ENCODE measurements around the gene CUEDC2.

The CUEDC2 gene

DNA sequence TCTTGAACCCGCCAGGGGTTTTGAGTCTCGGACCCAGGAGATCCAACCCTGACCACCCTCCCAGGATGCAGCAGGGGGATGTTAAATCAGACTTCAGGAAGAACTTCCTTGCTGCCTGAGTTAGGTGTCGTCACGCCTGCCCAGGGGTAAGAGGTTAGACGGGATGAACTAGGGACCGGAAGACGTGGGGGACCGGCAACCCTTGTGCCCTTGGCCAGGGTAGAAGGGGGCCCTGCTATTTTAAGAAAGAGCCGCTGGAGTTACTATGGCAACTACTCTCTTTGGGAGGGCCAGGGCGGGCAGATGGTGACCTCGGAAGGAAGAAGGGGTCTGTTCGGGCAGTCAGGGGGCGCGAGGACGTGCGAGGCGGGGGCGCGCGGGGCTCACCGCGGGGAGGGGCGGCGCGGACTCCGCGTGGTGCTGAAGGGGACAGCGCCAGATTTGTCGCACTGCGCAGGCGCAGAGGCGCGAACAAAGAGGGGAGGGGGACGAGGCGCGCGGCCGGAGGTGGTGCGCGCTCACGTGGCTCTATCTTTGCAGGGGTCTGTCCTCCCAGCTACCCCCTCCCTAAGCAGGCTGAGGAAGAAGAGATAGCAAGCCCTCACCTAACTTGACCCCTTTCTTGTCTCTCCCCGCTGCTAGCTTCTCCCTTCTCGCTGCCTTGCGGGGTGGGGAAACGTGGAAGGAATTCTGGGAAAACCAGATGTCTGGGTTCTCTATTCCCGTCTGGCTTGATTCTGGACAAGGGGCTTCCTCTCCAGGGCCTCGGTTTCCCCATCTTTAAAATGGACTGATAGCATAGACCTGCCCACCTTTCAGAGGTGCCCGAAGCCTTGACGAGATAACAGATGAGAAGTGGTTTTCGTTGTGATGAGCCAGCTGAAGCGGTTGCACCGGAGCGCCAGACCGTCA is 12.8 kb downstream of the CUEDC2 start:
- peak overlapping the region; percentile 95 for H3K27ac ChIP-seq
- TF ChIP-seq, protein P1, sequence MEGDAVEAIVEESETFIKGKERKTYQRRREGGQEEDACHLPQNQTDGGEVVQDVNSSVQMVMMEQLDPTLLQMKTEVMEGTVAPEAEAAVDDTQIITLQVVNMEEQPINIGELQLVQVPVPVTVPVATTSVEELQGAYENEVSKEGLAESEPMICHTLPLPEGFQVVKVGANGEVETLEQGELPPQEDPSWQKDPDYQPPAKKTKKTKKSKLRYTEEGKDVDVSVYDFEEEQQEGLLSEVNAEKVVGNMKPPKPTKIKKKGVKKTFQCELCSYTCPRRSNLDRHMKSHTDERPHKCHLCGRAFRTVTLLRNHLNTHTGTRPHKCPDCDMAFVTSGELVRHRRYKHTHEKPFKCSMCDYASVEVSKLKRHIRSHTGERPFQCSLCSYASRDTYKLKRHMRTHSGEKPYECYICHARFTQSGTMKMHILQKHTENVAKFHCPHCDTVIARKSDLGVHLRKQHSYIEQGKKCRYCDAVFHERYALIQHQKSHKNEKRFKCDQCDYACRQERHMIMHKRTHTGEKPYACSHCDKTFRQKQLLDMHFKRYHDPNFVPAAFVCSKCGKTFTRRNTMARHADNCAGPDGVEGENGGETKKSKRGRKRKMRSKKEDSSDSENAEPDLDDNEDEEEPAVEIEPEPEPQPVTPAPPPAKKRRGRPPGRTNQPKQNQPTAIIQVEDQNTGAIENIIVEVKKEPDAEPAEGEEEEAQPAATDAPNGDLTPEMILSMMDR (conservative IDR thresholded peaks at IDR 0.05), result no peak

DNA sequence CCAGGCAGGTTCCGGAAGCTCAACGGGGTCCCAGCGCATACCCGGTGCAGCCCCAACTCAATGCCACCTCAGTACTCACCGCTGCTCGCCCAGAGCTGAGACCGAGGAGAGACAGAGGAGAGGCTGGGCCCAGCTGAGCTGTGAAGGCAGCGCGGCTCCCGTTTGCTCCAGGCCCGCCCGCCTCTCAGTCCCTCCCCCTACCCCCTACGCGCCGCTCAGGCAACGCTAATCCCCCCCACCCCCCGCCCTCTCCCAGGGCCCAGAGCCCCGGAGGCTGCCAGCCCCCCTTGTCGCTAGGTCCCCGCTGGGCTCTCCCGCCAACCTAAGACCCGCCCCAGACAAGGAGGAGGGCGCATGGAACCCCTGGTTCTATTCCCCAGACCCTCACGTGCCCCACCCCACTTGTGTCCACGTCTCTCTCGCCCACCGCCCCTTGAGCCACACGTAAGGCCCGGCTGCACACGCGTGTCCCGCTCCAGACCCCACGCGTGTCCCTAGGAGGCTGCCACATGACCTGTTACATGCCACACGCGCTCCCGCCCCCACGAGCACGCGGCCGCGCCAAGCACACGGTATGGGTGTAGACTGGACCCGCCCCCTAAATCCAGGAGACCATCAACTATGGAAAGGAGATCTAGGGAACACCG is 13.6 kb downstream of the CUEDC2 start, which contains the start of gene PSD:
PSD (minus strand) TSS at position 164 of the 647 bp plus-strand sequence. CDS start 1,747 bp downstream, outside the sequence.
- H3K27ac ChIP-seq, result peak within 1 kb of the TSS; percentile 95
- TF ChIP-seq, protein P1 (conservative IDR thresholded peaks at IDR 0.05), result no peak

DNA sequence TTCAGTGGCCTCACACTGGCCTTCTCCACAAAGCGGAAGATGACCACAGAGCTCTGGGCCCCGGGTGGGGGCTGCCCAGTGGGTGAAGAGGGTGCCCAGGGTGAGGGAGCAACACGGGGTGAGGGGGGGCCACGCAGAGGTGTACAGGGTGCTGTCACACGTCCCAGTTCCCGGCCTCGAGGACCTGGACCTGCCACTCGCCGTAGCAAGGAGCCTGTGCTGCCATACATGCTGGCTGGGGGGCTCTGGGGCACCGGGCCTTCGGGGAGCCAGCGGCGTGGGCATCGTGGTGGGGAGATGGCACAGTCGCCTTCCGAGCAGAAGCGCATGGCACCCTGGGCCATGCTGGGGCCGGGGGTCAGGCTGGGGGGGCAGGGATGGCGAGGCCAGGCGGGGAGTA is 15.7 kb downstream of the CUEDC2 start:
- TF ChIP-seq, protein P1 (conservative IDR thresholded peaks at IDR 0.05), result no peak
- H3K27ac ChIP-seq, result no peak overlapping the region

DNA sequence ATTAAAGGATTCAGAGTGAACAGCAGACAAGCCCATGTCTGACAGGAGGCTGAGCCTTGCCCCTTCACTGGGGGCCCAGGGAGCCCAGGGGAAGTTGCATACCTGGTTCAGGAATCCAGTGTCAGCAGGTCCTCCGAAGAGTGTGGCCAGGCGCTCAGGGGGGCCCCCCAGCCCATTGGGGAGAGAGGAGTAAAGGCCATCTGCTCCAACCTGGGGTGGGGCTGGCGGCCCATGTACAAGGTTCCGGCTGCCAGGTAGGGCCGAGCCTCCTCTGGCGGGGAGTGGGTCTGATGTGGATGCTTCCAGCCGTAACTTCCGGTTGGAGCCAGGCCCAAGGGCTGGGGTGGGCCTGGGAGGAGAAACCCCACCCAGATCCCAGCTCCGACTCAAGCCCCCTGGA is 16.1 kb downstream of the CUEDC2 start:
- TF ChIP-seq, protein P1 (conservative IDR thresholded peaks at IDR 0.05), result no peak
- no peak overlapping the region for H3K27ac ChIP-seq

DNA sequence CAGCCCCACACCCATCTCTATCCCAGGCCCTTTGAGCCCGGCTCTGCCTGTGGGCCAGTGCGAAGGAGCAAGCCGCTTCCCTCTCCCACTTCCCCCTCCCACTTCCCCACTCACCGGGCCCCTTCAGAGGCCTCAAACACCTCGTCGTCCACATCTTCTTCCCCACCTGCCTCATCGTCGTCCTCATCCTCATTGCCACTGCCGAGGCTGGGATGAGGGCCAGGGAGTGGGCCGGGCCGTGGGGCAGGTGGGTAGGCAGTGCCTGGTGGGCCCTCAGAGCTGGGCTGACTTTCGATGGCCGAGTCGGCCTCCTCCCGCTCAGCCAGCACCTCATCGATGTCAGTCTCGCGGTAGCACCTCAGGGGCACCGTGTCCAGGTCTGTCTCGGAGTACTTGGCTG is 17.6 kb downstream of the CUEDC2 start:
- TF ChIP-seq, protein P1 (conservative IDR thresholded peaks at IDR 0.05), result no peak

DNA sequence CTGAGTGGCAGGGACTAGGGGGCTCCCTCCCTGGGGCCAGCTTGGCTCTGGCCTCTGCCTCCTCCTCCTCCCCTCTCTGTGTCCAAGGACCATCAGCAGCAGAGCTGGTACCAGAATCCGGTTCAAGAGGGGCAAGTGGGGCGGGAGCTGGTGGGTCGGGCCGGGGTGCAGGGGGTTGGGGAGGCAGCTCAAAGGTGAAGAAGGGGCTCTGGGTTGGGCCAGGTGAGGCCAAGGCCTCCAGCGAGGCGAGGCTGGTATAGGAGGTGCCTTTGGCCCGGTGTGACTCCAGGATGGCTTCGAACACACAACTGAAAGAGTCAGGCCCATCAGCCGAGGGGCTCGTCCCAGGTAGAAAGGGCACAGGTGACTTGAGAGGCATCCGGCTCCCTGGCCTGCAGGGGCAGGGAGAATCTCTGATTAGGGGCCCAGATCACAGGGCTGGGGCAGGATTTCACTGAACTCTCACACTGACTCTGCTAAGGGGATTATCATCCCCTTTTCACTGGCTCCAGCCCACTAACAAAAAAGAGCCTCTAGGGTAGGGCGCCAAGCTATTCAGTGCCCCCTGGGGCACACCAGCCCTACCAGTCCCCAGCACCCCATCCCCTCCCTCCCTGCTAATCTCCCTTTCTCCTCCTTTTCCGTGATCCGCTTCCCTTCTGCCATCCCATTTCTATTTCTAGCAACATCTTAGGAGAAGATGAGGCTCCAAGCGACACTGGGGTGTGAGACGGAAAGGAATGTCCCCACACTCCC is 18.4 kb downstream of the CUEDC2 start:
- H3K27ac ChIP-seq, result no peak overlapping the region
- TF ChIP-seq, protein P1 (conservative IDR thresholded peaks at IDR 0.05), result no peak

More for the DNA sequence above, 17.6 kb downstream of the CUEDC2 start:
- H3K27ac ChIP-seq, result no peak overlapping the region

Data from VCaP (cell line).